Chondrocyte (in vitro differentiated cells): Measurements from ENCODE around the gene NRXN3. TPM values are rescaled to one million over a fixed set of nuclear protein-coding genes. Genes with fewer than 3 reads are reported as not detected.
A peak's percentile ranks its signal among the peaks of the same experiment; 100 is the strongest.

Experiments used
- DNase-seq: peaks from one replicate; pipeline ENCODE4 v3.0.0; 2021; ENCODE audit warnings: mixed read lengths, low spot score
- H3K27ac Mint-ChIP-seq: one replicate; pipeline ENCODE4 v1.8.0; 2021; ENCODE audit warnings: mild to moderate bottlenecking, moderate library complexity, mixed read lengths; ENCODE audit not compliant: unreplicated experiment
- H3K27me3 Mint-ChIP-seq: 2 replicates; pipeline ENCODE4 v1.8.0; 2021; ENCODE audit warnings: low read depth, mixed read lengths
- H3K36me3 Mint-ChIP-seq: 2 replicates; pipeline ENCODE4 v1.8.0; 2021; ENCODE audit warnings: low read depth, mixed read lengths
- H3K4me1 Mint-ChIP-seq: 2 replicates; pipeline ENCODE4 v1.8.0; 2021; ENCODE audit warnings: low read depth, mild to moderate bottlenecking, mixed read lengths
- H3K4me3 Mint-ChIP-seq: one replicate; pipeline ENCODE4 v1.8.0; 2021; ENCODE audit warnings: mild to moderate bottlenecking, moderate library complexity, mixed read lengths; ENCODE audit not compliant: unreplicated experiment
- H3K9me3 Mint-ChIP-seq: 2 replicates; pipeline ENCODE4 v1.8.0; 2021; ENCODE audit warnings: low read depth, mixed read lengths
- total RNA-seq: library from RNA; stranded (reverse); gene quantifications from 3 replicates; pipeline ENCODE4 v1.2.1, GENCODE V29; 2021
- TF ChIP-seq, protein P1 (sequence below): fragments of 200-600 bp; sonication (generic); IDR thresholded peaks from 2 replicates; pipeline ENCODE4 v1.5.0; 2021; ENCODE audit warnings: antibody characterized with exemption, mild to moderate bottlenecking, moderate library complexity

Gene NRXN3
- total RNA-seq, 1 donor from 2014 or later, result 7.9 TPM

DNA sequence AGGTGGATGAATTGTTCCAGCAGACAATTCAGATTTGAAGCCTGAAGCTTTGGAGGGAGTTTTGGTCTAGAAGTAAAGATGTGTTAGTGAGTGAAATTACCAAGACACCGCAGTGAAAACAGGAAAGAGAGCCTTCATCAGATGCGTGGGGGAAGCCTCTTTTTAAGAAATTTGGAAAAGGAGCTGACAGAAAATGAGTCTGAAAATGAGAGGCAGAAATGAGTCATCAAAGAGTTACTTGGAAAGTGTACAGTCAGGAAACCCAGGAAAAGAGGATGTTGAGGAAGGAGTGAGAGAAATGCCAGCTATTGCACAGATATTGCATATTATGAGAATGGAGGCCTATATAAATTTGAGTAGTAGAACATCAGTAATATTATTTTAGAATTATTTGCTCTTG is 520.7 kb downstream of the NRXN3 start:
- H3K36me3 Mint-ChIP-seq, result no peaks in the 10 kb centered on the region
- TF ChIP-seq, protein P1, sequence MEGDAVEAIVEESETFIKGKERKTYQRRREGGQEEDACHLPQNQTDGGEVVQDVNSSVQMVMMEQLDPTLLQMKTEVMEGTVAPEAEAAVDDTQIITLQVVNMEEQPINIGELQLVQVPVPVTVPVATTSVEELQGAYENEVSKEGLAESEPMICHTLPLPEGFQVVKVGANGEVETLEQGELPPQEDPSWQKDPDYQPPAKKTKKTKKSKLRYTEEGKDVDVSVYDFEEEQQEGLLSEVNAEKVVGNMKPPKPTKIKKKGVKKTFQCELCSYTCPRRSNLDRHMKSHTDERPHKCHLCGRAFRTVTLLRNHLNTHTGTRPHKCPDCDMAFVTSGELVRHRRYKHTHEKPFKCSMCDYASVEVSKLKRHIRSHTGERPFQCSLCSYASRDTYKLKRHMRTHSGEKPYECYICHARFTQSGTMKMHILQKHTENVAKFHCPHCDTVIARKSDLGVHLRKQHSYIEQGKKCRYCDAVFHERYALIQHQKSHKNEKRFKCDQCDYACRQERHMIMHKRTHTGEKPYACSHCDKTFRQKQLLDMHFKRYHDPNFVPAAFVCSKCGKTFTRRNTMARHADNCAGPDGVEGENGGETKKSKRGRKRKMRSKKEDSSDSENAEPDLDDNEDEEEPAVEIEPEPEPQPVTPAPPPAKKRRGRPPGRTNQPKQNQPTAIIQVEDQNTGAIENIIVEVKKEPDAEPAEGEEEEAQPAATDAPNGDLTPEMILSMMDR, result no peak
- DNase-seq, result no peak

DNA sequence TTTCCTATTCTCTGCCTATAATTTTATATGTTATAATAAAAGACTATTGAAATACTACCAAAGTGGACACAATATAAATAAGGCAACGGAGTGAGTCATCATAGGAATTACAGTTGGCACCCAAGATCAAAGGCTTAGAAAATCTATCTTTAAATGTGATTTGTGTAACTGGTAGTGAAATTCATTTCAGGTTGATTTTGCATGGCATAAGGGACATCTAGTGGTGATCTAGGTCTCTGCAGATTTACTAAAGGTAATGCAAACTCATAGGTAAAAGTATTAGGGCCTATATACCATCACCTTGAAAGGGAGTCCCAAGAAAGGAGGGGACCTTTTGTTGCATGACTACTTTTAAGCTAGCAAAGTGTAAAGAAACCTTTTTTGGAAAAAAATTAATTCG is 527.2 kb downstream of the NRXN3 start:
- DNase-seq, result no peak
- H3K4me1 Mint-ChIP-seq, result no peaks in the 10 kb centered on the region
- no peaks in the 10 kb centered on the region for H3K9me3 Mint-ChIP-seq
- H3K36me3 Mint-ChIP-seq, result no peaks in the 10 kb centered on the region
- peaks cover 19% of the 10 kb centered on the region for H3K27me3 Mint-ChIP-seq
- H3K4me3 Mint-ChIP-seq, result no peak overlapping the region
- H3K27ac Mint-ChIP-seq, result no peak overlapping the region
- TF ChIP-seq, protein P1, result peak; percentile 83

More for the DNA sequence above, 520.7 kb downstream of the NRXN3 start:
- H3K4me3 Mint-ChIP-seq, result no peak overlapping the region
- H3K27ac Mint-ChIP-seq, result peak overlapping the region; percentile 78
- H3K27me3 Mint-ChIP-seq, result peaks cover 21% of the 10 kb centered on the region
- no peaks in the 10 kb centered on the region for H3K9me3 Mint-ChIP-seq
- peaks cover 13% of the 10 kb centered on the region for H3K4me1 Mint-ChIP-seq

DNA sequence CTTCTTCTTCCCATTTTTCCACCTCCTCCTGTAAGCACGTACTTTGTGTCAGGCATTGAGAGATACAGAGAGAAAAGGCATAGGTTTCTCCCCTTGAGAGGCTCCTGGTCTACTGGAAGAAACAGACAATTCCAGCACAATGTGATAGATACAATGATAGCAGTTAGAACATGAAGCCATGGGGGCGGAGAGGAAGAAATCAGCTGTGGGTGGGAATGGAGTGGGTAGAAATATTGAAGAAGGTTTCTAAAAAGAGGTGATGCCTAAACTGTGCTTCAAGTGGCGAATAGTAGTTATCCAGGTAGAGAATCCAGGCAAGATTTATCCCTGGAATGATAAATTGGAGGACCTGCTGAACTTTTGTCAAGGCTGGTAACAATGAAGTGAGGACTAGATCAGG is 528.8 kb downstream of the NRXN3 start:
- Mint-ChIP-seq H3K4me1 (no peaks in the 10 kb centered on the region), H3K27me3 (peaks cover 16% of the 10 kb centered on the region), H3K36me3 (no peaks in the 10 kb centered on the region), H3K9me3 (no peaks in the 10 kb centered on the region), H3K27ac (no peak overlapping the region), H3K4me3 (no peak overlapping the region)
- TF ChIP-seq, protein P1, result no peak
- DNase-seq, result no peak

DNA sequence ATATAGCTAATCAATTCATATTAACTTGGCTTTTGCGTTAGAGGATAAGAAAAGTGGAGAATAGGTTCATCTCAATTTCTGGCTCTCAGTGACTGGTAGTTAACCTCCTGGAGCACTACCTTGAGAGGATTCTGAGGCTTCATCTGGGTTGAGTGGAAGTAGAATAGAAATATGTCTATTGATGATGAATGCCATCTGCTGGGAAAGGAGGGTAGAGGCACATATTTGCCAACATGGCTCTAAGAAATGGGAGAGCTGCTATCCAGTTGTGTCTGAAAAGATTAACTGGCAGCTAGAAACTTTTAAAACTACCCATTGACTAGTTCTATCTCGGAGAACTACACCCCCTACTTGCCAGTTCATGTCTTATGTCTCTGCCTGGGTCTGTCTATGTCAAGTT is 530.1 kb downstream of the NRXN3 start:
- Mint-ChIP-seq H3K27me3 (peaks cover 15% of the 10 kb centered on the region), H3K27ac (no peak overlapping the region), H3K4me1 (no peaks in the 10 kb centered on the region), H3K9me3 (no peaks in the 10 kb centered on the region), H3K36me3 (no peaks in the 10 kb centered on the region), H3K4me3 (no peak overlapping the region)
- DNase-seq, result no peak
- TF ChIP-seq, protein P1, result peak; percentile 49

DNA sequence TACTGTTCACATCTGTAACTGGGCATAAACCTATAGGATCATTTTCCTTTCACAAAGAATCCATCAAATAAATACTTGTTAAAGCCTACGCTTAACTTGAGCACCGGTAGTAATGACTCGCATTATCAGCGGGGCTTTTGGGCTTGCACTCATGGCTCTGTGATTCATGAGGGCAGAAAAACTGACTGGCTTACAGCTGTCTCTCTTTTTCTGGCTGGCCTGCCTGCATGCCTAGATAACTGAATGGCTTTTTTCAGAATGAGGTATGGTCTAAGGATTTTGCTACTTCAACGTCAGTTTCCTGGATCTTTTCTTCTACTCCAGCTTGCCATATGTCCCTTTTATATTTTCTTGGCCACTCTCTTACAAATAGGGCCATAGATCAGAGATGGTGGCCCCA is 531.1 kb downstream of the NRXN3 start:
- Mint-ChIP-seq H3K27me3 (peaks cover 8% of the 10 kb centered on the region), H3K36me3 (no peaks in the 10 kb centered on the region), H3K4me1 (no peaks in the 10 kb centered on the region), H3K4me3 (no peak overlapping the region), H3K27ac (no peak overlapping the region), H3K9me3 (no peaks in the 10 kb centered on the region)
- TF ChIP-seq, protein P1, result no peak
- DNase-seq, result no peak
